LHCN-M2 (cell line): Measurements from ENCODE around the gene SREBF1. TPM values are rescaled to one million over a fixed set of nuclear protein-coding genes. Genes with fewer than 3 reads are reported as not detected.
A peak's percentile ranks its signal among the peaks of the same experiment; 100 is the strongest.
"Not testable (repeated sequence)": the region's sequence is repeated elsewhere in the genome, so short reads cannot be mapped to it uniquely, and the experiment has no call there.

Experiments used
- DNase-seq: peaks from one replicate; pipeline ENCODE4 v3.0.0-alpha.2; 2012; ENCODE audit warnings: low read depth
- total RNA-seq: library from RNA; depleted of rRNA; stranded (reverse); fragments of >200 nt; gene quantifications from 2 replicates; pipeline ENCODE4 v1.2.3, GENCODE V29; 2014

Gene SREBF1
- total RNA-seq, 1 experiment from 2014 or later: 53.0 TPM

DNA sequence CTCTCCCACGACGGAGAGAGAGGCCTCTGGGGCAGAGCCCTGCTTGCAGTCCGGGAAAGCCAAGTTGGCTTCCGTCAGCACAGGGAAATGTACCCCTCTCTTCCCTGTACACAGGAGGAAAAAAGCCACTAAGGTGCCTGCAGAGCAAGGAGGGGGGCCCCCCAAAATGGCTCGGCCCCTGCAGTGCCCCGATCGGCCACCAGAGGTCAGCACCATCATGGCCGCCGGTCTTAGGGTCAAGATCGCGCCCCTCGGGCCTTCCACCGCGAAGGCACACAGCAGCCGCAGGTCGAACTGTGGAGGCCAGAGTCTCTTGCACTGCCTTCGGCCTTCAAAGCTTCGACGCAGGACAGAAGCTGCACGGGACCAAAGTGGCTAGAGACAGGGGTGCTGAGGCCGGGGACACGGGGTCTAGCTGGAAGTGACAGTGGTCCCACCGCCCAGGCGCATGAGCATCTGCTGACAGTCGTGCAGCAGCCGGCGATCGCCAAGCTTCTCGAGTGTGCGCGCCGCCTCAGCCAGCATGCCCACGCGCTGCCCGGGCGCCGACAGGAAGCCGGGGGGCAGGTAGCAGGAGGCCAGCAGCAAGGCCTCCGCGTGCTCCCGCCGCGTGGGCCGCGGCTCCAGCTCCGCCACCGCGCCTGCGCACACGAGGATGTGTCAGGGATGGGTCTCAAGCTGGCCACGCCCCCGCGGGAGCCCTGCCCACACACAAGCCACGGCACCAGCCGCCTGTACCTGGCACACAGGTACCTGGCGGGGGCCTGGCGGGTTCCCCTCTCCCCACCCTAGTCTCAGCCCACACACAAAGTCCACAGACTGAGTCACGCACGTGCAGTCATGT lies 24.4 kb downstream of the SREBF1 start:
- DNase-seq: peak; percentile 43

DNA sequence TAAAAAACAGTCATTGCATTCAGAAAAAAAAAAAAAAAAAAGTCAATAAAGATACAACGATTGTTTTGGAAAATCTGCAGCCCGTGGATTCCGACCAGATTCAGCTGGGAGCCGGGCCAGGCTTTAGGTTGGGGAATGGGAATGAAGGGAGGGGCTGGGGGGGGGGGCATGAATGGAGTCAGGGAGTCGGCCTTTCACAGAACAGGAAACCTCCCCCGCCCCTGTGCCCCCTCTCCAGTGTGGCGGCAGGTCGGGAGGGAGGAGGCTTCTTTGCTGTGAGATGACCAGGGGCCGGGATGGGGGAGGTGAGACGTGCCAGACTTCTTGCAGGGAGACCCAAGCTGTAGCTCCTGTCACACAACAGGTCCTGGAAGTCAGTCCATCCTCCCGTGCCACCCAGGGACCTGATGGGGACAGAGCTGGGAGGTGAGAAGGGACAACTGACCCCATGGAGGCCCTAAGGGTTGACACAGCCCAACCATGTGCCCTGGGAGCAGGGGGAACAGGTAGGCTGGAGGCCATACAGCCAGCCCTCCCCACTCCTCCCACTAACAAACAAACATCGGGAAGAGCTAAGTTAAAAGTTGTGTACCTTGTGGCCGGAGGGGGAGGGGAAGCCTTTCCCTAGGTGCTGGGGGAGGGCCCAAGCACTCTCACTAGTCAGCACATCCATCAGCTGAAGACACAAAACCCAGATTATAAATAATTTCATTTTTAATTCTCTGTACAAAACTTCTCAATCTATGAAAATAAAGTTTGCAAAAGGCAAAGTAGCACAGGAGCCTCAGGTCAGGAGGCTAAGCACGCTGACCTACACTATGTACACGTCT lies 25.2 kb downstream of the SREBF1 start:
- no peak for DNase-seq

DNA sequence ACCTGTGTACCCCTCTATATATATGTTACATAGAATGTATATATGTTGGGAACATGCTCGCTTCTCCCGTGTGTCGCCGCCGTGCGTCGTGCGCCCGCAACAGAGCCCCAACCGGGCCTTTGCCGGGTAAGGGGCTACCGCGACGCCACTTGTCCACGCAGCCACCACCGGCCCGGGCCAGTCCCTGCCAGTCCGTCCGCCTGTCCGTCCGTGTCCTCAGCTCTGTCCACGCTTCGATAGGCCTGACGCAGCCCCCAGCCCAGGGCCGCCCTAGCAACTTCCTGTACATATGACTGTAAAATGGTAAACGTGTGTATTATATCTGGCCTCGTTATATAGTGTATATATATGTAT lies 25.9 kb downstream of the SREBF1 start:
- DNase-seq: no peak

DNA sequence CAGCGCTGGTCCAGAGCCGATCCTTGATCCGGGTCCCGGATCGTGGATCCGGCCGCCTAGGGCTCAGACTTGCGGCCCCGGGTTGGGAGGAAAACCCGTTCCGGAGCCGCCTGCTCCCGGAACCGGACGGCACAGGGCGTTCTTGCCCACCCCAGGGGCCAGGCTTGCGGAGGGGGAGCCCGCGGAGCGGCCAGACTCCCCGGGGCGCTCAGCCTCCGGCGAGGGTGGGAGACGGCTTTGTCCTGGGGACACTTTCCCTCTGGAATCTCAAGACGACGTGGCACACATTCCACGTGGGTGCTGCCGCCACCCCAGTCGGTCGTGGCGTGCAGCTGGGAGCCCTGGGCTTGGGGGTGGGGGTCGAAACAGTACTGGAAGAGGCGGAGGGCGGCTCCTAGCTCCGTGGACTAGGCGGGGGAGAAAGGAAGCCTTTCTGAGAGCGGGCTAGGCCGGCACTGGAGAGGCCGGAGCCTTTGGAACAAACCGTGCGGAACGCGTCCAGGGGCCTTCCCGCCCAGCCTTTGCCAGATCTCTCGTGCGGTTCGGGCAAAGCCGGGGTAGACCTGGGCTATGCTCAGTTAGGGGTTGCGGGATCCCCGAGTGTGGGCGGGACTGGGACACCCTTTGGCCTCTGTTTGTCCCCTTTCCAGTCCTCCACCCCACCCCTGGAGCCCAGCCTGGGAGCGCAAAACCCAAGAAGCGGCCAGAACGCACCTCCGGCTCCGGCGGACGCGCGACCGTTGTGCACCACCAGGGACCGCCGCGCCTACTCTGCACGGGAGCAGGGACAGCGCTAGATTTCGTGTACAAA lies 26.5 kb downstream of the SREBF1 start:
- DNase-seq: no peak

DNA sequence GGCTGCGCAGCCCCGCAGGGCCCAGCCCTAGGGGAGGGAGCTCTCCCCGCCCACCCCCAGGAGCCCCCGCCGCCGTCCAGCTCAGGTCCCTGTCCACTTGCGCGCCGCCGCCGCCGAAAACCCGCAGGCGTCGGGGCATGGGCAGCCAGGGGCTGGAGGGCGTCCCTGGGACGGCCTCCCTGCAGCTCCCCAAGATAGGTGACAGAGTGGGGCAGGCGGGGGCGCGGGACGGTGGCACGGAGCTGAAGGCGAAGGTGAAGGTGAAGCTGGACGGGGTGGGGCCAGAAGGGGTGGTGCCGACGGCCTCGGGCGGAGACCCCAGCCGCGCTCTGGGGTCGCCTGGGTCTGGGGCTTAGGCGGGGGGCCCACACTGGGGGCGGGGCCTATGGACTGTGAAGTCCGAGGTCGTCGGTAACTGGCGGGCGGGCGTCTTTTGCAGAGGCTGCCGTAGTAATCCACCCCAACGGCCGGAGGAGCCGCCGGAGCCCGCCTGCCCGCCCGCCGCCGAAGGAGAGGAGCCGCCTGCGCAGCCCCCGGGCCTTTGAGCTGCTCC lies 27.2 kb downstream of the SREBF1 start:
- no peak for DNase-seq

DNA sequence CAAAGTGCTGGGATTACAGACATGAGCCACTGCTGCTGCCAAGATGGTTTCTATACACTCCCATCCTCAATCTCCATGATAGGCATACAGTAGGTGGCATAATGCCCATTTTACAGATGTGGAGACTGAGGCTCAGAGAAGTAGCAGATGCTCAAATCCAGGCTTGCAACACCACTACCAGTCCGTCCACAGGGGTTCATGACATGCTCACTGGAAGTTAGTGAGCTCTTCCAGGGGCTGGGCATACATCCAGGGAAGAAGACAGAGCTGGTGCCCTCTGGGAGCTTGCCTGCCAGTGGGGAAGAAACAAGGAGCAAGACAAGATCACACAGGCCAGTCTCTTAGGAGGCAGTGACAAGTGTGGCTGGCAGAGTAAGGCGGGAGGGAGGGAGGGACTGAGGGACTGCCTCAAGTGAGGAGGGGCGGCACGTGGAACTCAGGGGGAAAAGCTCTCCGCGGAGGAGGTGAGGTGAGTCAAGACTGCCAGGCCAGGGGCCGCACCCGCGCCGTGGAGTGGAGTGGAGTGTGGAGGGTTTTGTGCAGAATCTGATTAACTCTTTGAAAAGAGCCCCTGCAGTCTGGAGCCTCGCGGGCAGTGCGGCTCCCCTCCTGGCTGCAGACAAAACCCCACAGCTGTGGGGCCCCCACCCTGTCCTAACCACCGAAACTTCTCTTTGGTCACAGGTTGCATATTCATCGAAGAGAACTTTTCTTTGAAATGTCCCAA lies 27.9 kb downstream of the SREBF1 start:
- no peak for DNase-seq

DNA sequence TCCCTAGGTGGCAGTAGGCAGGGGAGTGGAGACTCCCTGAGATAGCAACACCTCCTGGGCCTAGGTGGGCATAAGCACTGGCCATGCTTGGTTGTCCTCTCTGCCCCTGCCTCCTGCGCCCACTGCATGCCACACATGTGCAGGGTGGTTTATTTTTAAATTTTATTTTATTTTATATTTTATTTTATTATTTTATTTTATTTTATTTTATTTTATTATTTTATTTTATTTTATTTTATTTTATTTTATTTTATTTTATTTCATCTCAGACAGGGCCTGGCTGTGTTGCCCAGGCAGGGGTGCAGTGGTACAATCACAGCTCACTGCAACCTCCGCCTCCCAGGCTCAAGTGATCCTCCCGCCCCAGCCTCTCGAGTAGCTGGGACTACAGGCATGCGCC lies 28.6 kb downstream of the SREBF1 start:
- not testable (repeated sequence) for DNase-seq

DNA sequence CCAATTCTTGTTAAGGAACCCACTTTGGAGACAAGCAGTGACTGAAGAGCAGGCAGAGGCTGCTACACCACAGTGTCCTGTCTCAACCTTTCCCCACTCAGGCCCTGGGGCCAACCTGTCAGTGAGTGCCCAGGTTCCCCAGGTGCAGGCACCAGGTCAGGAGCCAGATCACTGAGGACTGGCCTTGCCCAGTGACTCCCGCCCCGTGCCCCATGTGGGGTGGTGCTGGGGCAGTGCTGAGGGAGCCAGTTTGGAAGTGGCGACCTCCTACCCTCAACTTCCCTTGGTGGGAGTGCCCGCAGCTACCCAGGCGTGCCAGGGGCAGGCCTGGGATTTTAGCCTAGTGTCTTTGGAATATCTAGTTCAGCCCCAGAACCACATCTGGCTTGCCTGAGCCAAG lies 29.3 kb downstream of the SREBF1 start:
- no peak for DNase-seq

DNA sequence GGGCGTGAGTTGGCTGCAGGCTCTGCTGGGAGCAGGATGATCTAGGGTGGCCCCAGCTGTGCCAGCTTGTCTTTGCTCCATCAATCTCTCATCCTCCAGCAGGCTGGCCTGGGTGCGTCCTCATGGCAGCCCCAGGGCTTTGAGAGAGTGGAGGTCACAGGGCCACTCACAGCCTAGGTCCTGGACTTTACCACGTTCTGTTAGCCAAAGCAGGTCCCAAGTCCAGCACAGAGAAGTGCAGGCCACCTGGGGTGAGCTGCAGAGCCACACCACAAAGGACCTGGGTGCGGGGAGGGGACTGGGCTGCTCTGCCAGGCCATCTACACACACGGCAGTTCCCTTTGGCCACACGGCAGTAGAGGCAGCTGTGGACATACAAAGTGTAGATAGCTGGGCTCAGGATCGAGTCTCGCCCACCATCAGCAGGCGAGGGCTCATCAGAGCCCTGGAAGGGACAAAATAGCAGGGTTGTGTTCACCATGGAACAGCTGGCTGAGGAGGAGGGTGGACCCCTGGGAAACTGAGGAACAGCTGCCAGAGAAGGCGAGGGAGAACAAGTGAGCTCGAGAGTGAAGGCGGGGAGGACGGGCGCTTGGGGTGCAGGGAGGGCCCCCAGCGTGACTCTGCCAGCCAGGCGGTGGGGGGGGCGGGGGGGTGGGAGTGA lies 30.0 kb downstream of the SREBF1 start:
- no peak for DNase-seq

DNA sequence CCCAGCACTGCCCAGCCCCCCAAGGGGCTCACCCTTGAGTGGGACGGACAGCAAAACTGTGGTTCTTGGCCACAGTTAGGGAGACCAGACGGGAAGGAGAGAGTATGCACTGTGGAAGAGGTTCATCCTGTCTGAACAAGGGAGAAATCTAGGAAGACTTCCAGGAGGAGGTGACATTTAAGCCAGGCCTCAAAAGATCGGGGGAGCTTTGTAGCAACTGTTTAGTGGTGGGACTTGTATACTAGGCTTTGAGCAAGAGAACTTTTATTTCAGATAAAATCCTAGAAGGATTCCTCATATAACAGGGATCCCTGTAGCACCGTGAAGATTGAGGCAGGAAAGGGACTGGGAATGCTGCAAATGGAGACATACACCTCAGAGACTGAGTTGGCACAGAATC lies 30.8 kb downstream of the SREBF1 start:
- no peak for DNase-seq

DNA sequence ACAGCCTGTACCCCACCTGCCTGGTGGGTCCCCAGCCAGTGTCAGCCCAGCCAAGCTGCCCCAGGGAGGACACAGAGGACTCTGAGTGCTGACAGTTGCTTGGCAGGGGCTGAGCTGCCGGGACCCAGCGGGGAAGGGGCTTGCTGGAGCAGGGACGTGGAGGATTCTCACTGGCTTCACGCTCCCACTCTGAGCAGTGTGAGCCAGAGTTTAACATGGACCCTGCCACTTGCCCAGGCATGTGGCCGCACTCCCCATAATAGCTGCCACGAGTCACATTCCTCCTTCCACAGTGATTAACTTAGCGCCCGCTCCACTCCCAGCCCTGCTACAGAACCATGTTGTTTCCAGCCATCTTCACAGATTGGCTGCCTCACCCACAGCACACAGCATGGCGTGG lies 31.2 kb downstream of the SREBF1 start:
- no peak for DNase-seq

DNA sequence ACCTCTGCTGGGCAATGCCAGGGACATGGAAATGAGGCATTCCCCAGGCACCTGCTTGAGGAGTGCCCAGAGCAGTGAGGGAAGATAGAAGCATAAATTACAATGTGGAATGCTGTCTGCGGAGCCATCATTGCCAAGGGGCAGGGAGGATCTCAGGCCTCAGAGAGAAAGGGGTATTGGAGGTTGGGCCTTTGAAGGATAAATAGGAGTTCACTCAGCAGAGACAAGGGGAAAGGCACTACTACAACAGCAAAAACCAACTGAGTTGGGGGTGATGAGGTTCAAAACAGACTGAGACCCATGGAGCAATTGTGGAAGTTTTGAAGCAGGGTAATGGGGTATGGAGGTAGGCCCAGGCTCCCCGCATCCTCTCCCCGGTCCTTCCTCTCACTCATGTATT lies 32.8 kb downstream of the SREBF1 start:
- DNase-seq: no peak

DNA sequence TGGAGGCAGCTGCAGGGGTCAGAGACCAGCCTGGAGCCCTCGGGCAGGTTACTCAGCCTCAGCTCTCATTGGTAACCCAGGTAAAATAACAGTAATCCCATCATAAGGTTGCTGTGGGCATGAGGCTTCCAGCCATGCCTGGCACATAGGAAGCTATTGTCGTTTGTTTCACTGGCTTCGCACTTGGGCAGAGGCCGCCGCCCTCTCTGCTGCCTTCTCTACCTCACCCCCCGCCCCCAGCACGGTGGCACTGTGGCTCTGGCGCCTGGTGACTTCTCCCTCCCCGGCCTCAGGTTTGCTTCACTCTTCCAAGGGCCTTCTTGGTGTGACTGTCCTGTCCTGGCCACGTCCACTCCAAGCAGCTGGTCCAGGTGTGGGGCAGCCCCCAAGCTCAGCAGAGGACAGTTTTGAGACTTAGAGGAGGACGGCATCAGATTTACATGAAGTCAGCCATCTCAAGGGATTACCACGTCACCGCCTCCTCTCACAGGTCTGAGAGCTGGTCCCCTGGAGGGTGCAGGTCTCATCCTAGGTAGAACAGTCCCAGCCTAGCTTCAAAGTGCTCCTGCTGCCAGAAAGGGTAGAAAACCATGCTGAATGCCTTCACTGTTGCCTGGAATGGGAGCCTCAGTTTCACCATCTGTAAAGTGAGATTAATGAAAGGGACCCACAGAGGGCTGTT lies 34.8 kb downstream of the SREBF1 start:
- DNase-seq: no peak

DNA sequence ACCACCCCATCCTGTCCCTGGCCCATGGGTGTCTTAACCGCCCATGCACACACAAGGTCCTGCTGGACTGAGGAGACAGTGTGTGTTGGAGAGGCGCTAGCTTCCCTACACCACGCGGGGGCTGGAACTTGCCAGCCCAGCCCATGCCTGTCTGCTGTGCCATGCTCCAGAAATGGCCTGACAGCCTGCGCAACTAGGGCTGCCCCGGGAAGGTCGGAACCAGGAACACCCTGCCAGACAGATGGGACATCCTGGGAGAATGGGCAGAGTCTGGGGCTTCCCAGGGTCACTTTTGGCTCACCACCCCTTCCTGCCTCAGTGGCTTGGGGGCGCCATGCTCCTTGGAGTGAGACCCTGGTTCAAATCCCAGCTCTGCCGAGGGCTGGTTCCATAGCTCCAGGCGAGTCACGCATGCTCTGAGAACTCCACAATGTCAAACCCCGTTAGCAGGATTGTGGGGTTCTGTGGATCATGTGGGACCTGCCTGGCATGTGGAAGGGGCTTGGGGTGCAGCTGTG lies 36.2 kb downstream of the SREBF1 start:
- DNase-seq: no peak

DNA sequence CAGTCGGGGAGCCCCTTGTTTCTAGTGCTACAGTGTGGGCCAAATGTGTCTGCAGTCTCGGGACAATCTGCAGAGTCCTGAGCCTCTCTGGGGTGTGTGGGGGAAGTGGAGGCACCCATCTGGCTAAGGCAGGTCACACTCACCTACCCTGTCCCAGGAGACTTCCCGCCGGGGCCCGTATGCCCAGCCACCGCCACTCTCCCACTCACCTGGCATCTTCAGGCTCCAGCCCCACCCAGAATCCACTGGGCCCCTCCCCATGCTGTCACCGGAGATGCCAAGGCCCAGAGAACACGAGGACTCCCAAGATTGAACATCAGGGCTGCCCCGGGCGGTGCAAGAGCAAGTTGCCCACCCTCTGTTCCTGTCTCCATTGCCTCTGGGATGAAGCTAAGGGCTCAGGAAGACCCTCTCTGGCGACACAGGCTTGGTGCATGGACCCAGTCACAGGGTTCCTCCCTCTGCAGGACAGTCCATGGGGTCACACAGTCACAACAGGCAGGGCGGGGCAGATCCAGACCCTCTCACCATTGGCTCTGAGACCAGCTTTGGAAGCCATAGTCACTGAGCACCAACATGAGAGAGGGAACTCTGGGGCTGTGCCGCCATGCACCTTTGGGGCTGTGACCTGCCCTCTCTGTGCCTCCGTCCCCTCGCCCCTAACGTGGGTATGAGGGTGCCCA lies 38.1 kb downstream of the SREBF1 start:
- DNase-seq: no peak

DNA sequence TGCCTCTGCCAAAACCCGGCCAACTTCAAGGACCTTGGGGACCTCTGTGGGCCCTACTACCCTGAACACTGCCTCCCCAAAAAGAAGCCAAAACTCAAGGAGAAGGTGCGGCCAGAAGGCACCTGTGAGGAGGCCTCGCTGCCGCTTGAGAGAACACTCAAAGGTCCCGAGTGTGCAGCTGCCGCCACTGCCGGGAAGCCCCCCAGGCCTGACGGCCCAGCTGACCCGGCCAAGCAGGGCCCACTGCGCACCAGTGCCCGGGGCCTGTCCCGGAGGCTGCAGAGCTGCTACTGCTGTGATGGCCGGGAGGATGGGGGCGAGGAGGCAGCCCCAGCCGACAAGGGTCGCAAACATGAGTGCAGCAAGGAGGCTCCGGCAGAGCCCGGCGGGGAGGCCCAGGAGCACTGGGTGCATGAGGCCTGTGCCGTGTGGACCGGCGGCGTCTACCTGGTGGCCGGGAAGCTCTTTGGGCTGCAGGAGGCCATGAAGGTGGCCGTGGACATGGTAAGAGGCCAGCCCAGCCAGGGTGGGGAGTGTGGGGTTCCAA lies 38.7 kb downstream of the SREBF1 start:
- DNase-seq: no peak

DNA sequence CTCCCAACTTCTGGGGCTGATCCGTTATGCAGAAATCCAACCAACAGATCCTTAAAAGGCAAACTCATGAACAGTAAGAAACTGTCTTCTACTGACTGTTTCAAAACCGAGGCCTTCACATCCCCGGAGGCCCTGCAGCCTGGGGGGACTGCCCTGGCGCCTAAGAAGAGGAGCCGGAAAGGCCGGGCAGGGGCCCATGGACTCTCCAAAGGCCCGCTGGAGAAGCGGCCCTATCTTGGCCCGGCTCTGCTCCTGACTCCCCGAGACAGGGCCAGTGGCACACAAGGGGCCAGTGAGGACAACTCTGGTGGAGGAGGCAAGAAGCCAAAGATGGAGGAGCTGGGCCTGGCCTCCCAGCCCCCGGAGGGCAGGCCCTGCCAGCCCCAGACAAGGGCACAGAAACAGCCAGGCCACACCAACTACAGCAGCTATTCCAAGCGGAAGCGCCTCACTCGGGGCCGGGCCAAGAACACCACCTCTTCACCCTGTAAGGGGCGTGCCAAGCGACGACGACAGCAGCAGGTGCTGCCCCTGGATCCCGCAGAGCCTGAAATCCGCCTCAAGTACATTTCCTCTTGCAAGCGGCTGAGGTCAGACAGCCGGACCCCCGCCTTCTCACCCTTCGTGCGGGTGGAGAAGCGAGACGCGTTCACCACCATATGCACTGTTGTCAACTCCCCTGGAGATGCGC lies 39.5 kb downstream of the SREBF1 start:
- DNase-seq: no peak

DNA sequence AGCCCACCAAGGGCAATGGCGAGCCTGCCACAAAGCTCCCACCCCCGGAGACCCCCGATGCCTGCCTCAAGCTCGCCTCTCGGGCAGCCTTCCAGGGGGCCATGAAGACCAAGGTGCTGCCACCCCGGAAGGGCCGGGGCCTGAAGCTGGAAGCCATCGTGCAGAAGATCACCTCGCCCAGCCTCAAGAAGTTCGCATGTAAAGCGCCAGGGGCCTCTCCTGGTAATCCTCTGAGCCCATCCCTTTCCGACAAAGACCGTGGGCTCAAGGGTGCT lies 40.1 kb downstream of the SREBF1 start:
- DNase-seq: no peak
